Left cardiac atrium (tissue), 4 donors: Measurements from ENCODE around the gene NSMCE4A. TPM values are rescaled to one million over a fixed set of nuclear protein-coding genes. Genes with fewer than 3 reads are reported as not detected.
"Not testable (repeated sequence)": the region's sequence is repeated elsewhere in the genome, so short reads cannot be mapped to it uniquely, and the experiment has no call there.

Experiments
- ATAC-seq, 2 donors: fragments of 200-7000 bp; cut with Tn5 transposase; one replicate each; pipeline ENCODE4 v1.9.1; 2020; ENCODE audit warnings: mild to moderate bottlenecking in 2 of 2, moderate library complexity in 2 of 2
- DNase-seq: peaks from one replicate; pipeline ENCODE4 v3.0.0-alpha.2; 2020
- intact Hi-C, 2 donors: fragments of 100-400 bp; cut with DNase I; formaldehyde crosslinking; loops; one replicate each; pipeline versions ENCODE4 v1.14.1 to v1.15.1; 2022 to 2023
- long read RNA-seq: library from polyadenylated mRNA; unstranded; transcript quantifications from one replicate; pipeline ENCODE4 v2.0.0, GENCODE V29; 2021
- total RNA-seq, 2 donors: library from RNA; stranded (reverse); fragmentation: NEBNext Ultra II Directional; extraction: Animal tissue kit (Norgen Biotek cat#: 25700); gene quantifications; one replicate each; pipeline ENCODE4 v1.2.1, GENCODE V29; 2021
- donor health status: DM: no; HTN: yes; CAD: no.
- donor health status: DM: no; HTN: yes; CAD: no; lungs with severe emphysema.
- donor health status: DM: yes; HTN: yes; CAD: no.
- donor health status: Dilated cardiomyopathy.

Gene NSMCE4A
- 10 to 100 TPM; 31.4 to 35.8 TPM for total RNA-seq
- long read RNA-seq, transcript NSMCE4A-202 (11 exons, 1,394 nt): major isoform, 30 of 42 reads
- long read RNA-seq, partial matches to known transcripts: 1 of 42 reads
- long read RNA-seq, other reads (novel, unspliced or antisense): 10 of 42 reads

GRCh38 chr10:121974535-121975294 is at the start of gene NSMCE4A:
Gene NSMCE4A, minus strand, starts transcription at chr10:121975217. Its CDS starts 52 bp downstream, at chr10:121975165.
- intact Hi-C loops: loop anchor here (5.0 to 10.0 kb wide), 2 partner anchors 42 to 70 kb away; no protein-coding TSS in a partner anchor
- ATAC-seq: peak; percentile 92 to 95
- peak; percentile 89 for DNase-seq

GRCh38 chr10:122023257-122023656 is 48.2 kb upstream of the NSMCE4A start:
- DNase-seq, intact Hi-C loops, ATAC-seq: not testable (repeated sequence)

- intact Hi-C loops: no loop called here
- ATAC-seq (no peak), DNase-seq (no peak)
These were observed 47.3 kb upstream of the NSMCE4A start for GRCh38 chr10:122022276-122022675.

- no peak for DNase-seq
- ATAC-seq: no peak
- intact Hi-C loops: no loop called here
These were observed 46.8 kb upstream of the NSMCE4A start for GRCh38 chr10:122021828-122022227.

- ATAC-seq (peak; percentile 17 to 27), DNase-seq (no peak)
- intact Hi-C loops: no loop called here
These were observed 46.4 kb upstream of the NSMCE4A start for GRCh38 chr10:122021379-122021778.

- intact Hi-C loops: no loop called here
- no peak for ATAC-seq
- DNase-seq: no peak
These were observed 45.2 kb upstream of the NSMCE4A start for GRCh38 chr10:122020226-122020625.

- intact Hi-C loops: no loop called here
- DNase-seq (no peak), ATAC-seq (peak; percentile 51 to 63)
These were observed 44.5 kb upstream of the NSMCE4A start for GRCh38 chr10:122019414-122019975.

GRCh38 chr10:122018951-122019413 is 44.0 kb upstream of the NSMCE4A start:
- intact Hi-C loops: no loop called here
- no peak for DNase-seq
- peak; percentile 26 to 46 for ATAC-seq

GRCh38 chr10:122018491-122018890 is 43.5 kb upstream of the NSMCE4A start:
- DNase-seq (no peak), ATAC-seq (no peak)
- intact Hi-C loops: no loop called here

GRCh38 chr10:122017926-122018325 is 42.9 kb upstream of the NSMCE4A start:
- ATAC-seq, intact Hi-C loops, DNase-seq: not testable (repeated sequence)

GRCh38 chr10:122014652-122015248 is 39.7 kb upstream of the NSMCE4A start:
- DNase-seq (no peak), ATAC-seq (peak; percentile 30 to 35)
- intact Hi-C loops: no loop called here

GRCh38 chr10:122013311-122013780 is 38.3 kb upstream of the NSMCE4A start:
- no peak for DNase-seq
- intact Hi-C loops: no loop called here
- peak; percentile 44 to 79 for ATAC-seq

GRCh38 chr10:122012731-122013130 is 37.7 kb upstream of the NSMCE4A start:
- DNase-seq: no peak
- intact Hi-C loops: no loop called here
- no peak for ATAC-seq

GRCh38 chr10:122010405-122011050 is 35.5 kb upstream of the NSMCE4A start:
- no peak for ATAC-seq
- intact Hi-C loops: no loop called here
- DNase-seq: no peak

GRCh38 chr10:122007415-122007814 is 32.4 kb upstream of the NSMCE4A start:
- intact Hi-C loops: no loop called here
- ATAC-seq: no peak
- no peak for DNase-seq

GRCh38 chr10:122001698-122002097 is 26.7 kb upstream of the NSMCE4A start:
- DNase-seq (no peak), ATAC-seq (no peak)
- intact Hi-C loops: no loop called here

GRCh38 chr10:121999301-121999700 is 24.3 kb upstream of the NSMCE4A start:
- peak; percentile 7 to 34 for ATAC-seq
- intact Hi-C loops: no loop called here
- no peak for DNase-seq

- intact Hi-C loops: no loop called here
- DNase-seq: no peak
These were observed 23.4 kb upstream of the NSMCE4A start for GRCh38 chr10:121998462-121998861.

GRCh38 chr10:121994429-121994941 is 19.5 kb upstream of the NSMCE4A start:
- intact Hi-C loops: no loop called here
- peak; percentile 64 to 66 for ATAC-seq
- peak; percentile 35 for DNase-seq

More at GRCh38 chr10:121998462-121998861, 23.4 kb upstream of the NSMCE4A start:
- ATAC-seq: peak; percentile 51 to 75
